ENCODE data around the gene BUD23.
A peak's percentile ranks its signal among the peaks of the same experiment; 100 is the strongest.
"Not testable (repeated sequence)": the region's sequence is repeated elsewhere in the genome, so short reads cannot be mapped to it uniquely, and the experiment has no call there.

BUD23 gene

DNA sequence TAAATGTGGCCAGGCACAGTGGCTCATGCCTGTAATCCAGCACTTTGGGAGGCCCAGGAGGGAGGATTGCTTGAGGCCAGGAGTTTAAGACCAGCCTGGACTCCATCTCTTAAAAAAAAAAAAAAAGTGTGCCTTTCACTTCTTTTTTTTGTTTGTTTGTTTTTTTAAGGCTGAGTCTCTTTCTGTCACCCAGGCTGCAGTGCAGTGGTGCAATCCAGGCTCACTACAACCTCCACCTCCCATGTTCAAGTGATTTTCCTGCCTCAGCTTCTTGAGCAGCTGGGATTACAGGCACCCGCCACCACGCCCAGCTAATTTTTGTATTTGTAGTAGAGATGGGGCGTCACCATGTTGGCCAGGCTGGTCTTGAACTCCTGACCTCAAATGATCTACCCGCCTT lies 38.8 kb downstream of the BUD23 start:
- DNase-seq: not testable (repeated sequence)

DNA sequence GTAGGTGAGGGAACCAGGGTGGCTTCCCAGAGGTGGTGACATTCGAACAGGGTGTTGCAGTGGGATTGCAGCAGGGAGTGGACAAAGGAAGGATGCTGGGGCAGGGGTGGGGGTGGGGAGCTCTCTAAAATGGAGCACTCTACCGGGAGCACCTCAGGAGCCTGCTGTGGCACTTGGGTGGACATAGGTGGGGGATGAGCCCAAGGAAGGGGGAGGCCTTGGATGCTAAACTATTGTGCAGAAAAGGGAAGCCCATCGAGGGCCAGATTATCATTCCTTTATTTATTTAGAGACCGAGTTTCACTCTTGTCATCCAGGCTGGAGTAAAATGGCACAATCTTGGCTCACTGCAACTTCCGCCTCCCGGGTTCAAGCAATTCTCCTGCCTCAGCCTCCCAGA lies 39.4 kb downstream of the BUD23 start:
- no peak for DNase-seq

DNA sequence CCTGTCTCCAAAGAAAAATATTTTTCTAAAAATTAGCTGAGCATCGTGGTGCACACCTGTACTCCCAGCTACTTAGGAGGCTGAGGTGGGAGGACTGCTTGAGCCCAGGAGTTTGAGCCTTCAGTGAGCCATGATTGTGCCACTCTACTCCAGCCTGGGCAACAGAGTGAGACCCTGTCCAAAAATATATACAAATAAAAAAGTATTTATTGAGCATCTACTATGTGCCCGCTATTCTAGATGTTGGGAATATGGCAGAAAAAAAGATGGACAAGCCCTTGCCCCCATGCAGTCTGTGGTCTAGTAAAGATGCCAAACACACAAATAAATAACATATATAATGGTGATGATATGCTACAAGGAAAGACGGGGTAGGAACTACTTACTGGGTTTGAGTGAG lies 40.4 kb downstream of the BUD23 start:
- no peak for DNase-seq

DNA sequence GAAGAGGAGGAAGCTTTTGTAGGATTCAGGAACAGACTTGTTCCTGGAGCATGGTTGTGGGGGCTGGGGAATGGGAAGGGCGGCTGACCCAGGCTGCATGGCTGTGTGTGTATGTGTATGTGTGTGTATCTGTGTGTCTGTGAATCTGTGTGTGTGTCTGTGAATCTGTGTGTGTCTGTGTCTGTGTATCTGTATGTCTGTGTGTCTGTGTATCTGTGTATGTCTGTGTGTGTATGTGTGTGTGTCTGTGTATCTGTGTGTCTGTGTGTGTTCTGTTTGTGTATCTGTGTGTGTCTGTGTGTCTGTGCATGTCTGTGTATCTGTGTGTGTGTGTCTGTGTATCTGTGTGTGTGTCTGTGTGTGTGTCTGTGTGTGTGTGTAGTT lies 42.7 kb downstream of the BUD23 start:
- DNase-seq: no peak

DNA sequence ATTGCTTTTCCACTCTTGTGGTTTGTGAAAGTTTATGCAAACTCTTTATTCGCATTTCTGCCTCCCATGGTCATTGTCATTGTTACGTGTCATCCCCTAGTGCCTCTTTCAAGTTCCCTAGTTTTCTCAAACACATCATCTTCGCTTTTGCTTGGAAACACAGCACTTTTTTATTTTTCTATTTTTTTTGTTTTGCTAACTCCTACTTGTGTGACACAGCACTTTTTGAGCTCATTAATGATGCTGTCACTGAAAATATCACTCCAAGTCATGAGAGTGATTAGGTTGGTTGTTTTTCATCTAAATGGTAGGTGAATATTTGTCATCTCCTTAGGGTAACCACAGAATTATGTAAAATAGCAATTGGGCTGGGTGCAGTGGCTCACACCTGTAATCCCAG lies 44.6 kb downstream of the BUD23 start:
- DNase-seq: no peak

DNA sequence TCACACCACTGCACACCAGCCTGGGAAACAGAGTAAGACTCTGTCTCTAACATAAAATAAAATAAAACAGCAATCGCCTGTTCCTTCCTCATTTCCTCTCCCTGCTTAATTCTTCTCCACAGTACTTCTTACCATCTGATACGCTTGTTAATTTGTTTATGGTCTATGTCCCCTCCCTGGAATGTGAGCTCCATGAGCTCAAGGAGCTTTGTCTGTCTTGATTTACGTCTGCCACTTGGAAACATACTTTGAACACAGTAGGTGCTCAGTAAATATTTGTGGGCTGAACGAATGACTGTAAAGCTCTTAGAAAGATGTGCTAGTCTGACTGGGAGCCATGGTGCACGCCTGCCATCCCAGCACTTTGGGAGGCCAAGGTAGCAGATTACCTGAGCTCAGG lies 45.2 kb downstream of the BUD23 start:
- DNase-seq: no peak

DNA sequence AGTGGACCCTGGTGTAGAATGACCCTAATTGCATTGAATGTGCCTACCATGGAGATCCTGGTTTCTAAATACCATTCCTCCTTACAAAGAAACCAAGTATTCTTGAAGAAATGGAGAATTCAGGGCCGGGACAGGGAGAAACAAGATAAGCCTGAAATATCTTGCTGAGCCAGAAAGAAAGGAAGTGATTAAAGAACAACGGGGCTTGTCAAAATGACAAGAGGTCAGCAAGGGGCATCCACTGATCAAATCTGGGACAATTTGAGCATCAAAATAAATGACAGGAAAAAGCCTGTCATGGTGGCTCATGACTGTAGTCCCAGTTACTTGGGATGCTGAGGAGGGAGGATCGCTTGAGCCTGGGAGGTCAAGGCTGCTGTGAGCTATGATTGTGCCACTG lies 47.1 kb downstream of the BUD23 start:
- DNase-seq: no peak

DNA sequence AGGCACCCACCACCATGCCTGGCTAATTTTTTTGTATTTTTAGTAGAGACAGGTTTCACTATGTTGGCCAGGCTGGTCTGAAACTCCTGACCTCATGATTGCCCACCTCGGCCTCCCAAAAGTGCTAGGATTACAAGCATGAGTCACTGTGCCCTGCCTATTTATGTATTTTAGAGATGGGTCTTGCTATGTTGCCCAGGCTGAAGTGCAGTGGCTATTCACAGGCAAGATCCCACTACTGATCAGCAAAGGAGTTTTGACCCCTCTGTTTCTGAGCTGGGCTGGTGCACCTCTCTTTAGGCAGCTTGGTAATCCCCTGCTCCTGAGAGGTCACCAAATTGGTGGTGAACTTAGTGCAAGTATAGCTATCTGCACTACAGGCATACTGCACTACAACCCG lies 49.0 kb downstream of the BUD23 start:
- DNase-seq: no peak

DNA sequence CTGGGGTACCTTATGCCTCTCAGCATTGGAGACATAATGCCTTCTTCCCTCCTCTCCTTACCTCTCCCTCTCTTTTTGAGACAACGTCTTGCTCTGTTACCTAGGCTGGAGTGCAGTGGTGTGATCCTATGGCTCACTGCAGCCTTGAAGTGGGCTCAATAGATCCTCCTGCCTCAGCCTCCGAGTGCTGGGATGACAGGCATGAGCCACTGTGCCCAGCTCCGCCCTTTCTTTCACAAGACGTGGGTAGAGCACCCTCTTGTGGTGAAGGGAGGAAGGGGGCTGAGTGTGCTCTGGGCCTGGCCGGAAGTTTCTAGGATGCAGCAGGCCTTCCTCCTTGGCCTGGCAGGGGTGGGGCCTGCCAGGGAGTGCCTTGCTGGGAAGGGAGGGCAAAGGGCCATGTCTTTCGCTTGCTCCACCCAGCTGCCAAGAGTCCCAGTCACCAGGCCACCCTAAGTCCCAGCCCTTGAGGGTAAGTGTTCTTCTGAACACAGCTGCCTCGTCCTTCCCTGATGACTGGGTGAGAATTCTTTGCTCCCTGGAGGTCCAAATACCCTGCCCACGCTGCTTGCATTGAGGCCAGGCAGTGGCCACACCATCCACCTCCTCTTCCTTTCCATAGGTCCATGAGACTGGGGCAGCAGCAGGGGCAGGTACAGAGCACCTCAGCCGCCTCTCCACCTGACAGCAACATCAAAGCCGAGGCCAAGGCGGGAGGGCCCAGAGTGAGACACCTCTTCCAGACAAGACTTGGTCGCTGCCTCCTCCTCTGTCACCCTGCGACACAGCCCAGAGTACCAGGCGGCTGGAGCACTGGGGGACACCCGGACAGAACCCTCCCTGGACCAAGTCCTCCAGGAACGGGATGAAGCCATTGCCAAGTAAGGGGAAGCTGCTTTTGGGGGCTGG lies 51.5 kb downstream of the BUD23 start:
- DNase-seq: peak; percentile 47

DNA sequence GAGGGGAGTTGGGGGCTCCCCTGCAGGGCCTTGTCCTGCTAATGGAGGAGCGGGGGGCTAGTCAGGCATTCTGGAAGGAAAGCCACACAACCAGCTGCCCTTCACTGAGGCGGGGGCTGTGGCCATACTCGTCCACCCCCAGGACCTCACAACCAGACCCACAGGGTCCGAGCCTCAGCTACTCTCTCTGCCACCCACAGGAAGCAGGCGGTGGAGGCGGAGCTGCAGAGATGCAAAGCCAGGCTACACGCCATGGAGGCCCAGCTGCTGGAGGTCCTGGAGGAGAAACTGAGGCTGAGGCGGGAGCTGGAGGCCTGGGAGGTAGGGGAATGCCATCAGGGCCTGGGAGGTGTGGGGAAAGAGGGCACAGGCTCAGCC lies 52.1 kb downstream of the BUD23 start:
- no peak for DNase-seq

DNA sequence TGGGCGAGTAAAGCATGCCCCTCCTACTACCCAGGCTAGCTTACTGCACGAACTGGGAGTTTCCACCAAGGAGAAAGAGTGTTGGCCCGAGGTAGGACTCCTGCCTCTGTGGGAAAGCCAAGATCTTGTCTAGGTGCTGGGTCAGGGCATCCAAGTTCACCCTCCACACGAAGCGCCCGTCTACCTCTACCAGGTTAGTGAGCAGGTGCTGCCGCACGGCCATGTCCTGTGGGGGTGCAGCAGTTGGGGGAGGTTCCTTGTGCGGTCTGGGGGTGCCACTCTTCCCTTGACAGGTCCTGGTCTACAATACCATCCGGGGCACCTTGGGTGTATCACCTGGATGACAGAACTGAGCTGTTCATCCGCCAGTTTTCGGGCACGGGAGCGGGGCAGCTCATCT lies 53.5 kb downstream of the BUD23 start:
- no peak for DNase-seq

DNA sequence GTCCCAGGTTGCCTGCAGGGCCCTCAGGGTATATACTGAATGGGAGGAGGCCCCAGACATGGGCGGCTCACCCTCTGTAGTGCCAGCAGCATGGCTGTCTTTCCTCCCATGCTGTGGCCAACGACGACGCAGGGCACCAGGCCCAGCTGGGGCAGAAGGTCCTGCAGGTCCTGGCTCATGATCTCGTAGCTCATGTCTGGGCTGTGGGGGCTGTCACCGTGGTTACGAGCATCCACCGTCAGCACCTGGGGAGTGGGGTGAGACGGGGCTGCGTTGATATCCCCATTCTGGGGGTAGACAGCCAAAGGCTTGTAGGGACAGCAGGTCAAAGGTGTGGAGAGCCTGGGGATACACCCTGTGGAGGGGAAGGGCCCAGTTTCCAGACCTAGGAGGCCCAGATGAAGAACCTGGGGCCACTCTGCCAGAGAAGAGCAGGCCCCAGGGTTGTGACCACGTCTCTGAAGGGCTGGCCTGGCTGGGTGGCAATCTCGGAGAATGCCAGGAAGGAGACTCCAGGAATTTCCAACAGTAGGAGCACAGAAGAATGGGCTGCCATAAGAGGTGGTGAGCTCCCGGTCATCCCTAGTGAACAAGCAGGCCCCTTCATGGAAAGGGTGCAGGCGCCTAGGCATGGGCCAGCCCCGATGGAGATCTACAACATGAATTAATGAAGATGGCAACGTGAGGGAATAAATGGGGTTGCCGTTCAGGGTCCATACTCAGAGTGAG lies 54.3 kb downstream of the BUD23 start:
- no peak for DNase-seq

DNA sequence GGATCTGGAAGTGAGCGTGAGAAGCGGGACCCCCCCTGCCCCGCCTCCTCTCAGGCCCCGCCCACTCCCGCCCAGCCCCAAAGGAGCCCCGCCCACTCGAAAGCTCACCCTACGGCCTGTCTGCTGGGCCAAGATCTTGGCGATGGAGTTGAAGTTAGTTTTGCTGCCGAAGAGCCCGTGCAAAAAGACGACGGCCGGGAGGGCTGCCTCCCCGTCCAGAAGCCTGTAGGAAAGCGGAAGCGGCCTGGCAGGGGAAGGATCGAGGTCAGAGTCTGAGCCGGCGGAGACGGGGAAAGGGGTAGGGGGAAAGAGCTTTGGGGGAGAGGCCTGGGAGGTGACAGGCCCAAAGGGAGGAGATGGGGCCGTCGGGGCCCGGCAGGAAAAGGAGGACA lies 54.8 kb downstream of the BUD23 start:
- peak; percentile 53 for DNase-seq

DNA sequence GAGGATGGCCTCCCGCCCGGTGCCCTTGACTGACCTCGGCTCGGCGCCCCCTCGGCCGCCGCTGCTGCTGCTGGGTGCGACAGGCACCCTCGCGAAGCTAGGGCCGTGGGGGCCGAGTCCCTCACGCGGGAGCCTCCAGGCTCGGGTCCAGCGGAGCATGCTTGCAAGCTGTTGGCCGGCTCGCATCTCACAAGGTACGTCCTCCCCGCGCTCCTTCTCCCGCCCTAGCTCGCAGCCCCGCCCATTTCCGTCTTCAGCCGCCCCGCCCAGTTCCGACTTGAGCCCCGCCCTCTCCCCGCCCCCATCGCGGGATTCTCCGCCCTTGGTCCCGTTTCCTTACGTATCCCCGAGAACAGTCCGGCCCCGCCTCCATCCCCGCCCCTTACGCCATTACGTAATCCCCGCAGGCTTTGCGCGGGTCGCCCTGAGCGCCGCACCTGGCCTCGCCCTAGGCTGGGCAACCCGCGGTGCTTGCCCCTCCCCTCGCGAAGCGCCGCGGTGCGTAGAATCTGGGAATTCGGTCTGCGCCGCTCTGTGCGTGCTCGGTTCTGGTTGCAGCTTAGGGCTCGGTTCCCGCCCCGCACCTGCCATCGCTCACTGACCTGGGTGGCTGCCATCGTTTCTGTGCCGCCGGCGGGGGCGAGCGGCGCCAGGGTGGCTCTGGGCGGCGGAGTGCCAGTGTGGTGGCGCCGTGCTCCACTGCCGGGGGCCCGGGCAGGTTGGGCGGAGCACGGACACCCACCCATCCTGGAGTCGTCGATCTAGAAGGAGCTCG lies 55.4 kb downstream of the BUD23 start, which contains the start of gene ABHD11:
Gene ABHD11, minus strand, starts transcription at position 191 of the 775 bp plus-strand sequence. Its CDS starts 32 bp downstream, at position 159.
- DNase-seq: peak; percentile 98

DNA sequence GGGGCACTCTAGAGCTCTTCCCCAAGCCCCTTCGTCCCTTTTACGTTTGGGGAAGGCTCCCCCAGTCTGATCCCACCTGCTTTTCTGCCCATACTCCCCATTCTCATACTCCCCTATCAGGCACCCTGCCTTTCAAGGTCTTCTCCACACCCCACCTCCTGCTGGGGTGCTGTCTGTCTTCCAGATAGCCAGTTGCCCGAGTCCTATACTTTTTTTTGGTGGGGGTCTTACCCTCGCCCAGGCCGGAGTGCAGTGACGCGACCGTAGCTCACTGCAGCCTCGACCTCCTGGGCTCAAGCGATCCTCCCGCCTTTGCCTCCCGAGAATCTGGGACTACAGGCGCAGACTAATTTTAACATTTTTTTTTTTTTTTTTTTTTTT lies 56.0 kb downstream of the BUD23 start:
- DNase-seq: no peak

DNA sequence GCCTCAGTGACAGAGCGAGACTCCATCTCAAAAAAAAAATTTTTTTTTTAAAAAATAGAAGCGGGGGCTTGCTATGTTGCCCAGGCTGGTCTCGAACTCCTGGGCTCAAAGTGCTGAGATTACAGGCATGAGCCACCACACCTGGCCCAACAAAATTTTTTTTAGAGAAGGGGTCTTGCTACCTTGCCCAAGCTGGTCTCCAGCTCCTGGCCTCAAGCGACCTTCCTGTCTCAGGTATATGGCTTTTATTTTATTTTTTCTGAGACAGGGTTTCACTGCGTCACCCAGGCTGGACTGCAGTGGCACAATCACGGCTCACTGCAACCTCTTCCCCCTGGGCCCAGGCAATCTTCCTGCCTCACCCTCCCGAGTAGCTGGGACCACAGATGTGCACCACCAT lies 56.8 kb downstream of the BUD23 start:
- no peak for DNase-seq

DNA sequence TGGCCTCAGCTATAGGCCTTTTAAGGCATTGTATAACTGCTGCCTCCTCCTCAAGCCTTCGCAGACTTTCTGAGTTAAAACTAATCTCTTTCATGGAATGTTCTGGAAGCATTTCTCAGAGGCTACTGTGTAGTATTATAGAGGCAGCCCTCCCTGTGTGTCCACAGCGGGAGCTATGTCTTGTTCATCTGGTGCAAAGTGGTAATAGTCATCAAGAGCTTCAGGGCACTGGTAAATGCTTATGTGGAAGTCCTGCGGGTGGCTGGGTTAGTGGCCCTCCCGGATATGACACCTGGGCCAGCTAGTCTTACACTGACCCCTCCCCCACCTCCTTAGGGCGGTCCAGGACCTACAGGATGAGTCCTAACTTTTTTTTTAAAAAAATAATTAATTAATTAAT lies 57.4 kb downstream of the BUD23 start:
- no peak for DNase-seq

DNA sequence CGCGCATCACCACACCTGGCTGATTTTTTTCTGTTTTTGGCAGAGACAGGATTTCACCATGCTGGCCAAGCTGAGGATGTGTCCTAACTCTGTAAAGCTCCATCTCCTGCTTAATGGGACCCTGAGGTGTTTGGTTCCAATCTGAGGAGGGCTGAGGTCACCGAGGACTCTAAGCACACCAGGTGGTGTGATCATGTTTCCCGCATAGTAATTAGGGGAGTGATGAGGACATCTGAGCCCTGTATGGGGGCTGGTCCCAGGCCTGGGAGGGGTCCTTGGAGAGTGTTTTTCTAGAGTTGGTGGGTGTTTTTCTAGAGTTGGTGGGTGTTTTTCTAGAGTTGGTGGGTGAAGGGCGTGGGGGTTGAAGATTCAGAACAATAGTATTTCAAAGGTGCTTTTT lies 58.2 kb downstream of the BUD23 start:
- DNase-seq: no peak

DNA sequence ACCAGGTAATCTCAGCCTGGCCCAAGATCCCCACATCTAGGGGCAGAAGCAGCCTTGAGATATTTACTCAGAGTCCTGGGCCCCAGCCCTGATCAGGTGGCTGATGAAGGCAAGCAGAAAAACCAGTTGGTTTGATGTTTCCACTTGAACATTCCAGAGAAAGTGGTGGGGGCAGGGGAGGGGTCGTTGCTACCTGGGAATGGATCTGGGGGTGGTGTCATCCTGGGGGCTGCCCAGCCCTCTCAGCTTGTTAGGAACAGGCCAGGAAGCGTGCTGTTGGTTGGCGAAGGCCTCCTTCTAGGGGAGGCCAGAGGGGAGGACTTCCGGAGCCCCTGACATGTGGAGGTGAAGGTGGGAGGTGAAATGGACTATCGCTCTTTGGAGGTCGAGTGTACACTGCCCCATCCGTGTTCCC lies 58.9 kb downstream of the BUD23 start:
- DNase-seq: no peak

DNA sequence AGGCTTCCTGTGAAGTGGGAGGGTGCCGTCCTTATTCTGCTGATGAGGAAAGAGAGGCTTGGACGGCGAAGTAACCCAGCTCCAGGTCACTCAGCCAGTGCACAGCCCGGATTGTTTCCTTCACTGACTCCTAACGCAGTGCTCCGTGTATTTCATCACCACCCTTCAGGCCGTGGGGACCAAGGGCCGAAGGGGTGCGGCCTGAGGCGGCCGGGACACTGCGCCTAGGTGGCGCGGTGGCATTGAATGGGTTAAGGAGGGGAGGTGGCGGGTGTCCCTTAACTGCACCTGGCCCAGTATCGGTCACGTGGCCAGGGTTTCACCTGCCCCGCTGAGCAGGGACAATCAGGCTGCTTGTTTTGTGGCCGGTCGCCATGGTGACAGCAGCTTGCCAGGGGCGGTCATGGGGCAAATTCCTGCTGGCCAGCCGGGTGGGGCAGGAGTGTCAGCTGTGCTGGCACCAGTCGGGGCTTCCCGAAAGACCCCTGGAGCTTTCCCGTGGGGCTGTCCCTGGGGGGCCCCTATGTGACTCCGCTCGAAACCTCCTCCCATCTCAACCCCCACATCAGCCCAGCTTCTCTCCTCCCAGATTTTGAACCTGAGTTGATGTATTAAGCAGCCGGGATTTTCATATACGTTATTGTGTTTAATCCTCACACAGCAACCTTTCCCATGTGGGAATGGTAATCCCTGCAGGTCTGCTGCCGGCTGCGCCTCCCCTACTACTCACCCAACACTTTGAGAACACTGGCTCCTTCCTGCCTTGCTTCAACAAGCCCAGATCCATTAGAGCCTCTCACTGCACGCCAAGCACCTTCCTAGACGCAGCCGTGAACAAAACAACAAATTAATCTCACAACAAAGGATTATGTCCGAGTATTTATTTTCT lies 59.6 kb downstream of the BUD23 start:
- peak; percentile 60 for DNase-seq

DNA sequence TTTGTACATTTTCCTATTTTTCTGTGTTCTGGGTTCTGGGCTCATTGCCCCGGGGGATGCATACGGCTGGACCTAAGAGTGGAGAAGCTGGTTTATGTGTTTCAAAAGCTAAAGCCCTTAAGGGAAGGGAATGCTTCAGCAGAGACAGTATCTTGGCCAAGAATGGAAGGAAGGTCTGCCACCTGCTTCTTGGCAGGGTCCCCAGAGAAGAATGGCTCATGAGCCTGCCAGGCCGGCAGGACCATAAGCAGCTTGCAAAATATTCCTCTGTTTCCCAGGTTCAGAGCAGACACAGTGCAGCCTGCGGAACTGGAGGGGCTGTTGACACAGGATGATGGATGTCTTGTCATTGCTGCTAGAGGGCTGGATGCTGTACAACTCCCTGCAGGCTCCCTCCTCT lies 63.0 kb downstream of the BUD23 start:
- DNase-seq: no peak

All from NCI-H2227 treated with DMSO at 0.1 percent for 48 hours (cell line).